IPS-18c (cell line): ENCODE measurements around the gene PRPS1L1.

Experiments
- H3K4me3 ChIP-seq: 2 replicates; pipeline ENCODE4 v1.7.0; 2013; ENCODE audit warnings: low read depth, mild to moderate bottlenecking, low read length, moderate library complexity; ENCODE audit not compliant: insufficient read depth
- H3K9me3 ChIP-seq: one replicate; pipeline ENCODE4 v1.6.1; 2013; ENCODE audit warnings: mild to moderate bottlenecking, low read length, moderate library complexity; ENCODE audit not compliant: control insufficient read depth, insufficient read depth

PRPS1L1 gene

DNA sequence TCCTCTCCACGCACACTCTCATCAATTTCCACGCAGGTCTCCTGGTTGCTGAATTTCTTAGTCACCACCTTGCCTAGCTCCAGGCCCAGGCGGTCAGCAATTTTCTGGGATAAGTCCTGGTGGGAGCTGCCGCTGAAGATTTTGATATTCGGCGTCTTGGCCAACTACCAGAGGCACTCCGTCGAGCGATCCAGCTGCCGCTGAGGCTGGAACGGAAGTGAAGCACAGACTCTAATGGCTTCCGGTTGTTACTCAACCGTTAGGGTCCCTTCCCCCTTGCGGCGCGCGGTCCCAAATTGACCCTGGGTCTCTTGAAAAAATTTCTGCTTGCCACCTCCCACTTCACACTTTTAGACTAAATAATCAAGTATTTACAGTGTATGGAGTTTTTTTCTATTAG is at the start of gene PRPS1L1:
Gene PRPS1L1, minus strand, starts transcription at position 219 of the 400 bp plus-strand sequence.
- Histone ChIP-seq H3K9me3 (no peaks in the 10 kb centered on the region), H3K4me3 (no peak within 1 kb of the TSS)

DNA sequence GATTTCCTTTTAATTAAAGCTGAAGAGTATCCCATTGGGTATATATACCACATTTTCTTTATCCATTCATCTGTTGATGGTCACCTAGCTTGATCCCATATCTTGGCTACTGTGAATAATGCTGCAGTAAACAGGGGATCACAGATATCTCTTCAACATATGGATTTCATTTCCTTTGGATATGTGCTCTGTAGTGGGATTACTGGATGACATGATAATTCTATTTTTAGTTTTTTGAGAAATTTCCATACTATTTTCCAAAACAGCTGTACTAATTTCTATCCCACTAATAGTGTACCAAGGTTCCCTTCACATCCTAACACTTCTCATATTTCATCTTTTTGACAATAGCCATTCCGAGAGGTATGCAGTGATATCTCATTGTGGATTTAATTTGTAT is 48.8 kb upstream of the PRPS1L1 start:
- Histone ChIP-seq H3K4me3 (no peak overlapping the region), H3K9me3 (no peaks in the 10 kb centered on the region)

GRCh38 chr7:18068745-18069144 is 41.1 kb upstream of the PRPS1L1 start:
- H3K9me3 ChIP-seq, result no peaks in the 10 kb centered on the region
- H3K4me3 ChIP-seq, result no peak overlapping the region

- H3K4me3 ChIP-seq, result no peak overlapping the region
- H3K9me3 ChIP-seq, result no peaks in the 10 kb centered on the region
Measured at GRCh38 chr7:18064242-18064838, 36.7 kb upstream of the PRPS1L1 start.

DNA sequence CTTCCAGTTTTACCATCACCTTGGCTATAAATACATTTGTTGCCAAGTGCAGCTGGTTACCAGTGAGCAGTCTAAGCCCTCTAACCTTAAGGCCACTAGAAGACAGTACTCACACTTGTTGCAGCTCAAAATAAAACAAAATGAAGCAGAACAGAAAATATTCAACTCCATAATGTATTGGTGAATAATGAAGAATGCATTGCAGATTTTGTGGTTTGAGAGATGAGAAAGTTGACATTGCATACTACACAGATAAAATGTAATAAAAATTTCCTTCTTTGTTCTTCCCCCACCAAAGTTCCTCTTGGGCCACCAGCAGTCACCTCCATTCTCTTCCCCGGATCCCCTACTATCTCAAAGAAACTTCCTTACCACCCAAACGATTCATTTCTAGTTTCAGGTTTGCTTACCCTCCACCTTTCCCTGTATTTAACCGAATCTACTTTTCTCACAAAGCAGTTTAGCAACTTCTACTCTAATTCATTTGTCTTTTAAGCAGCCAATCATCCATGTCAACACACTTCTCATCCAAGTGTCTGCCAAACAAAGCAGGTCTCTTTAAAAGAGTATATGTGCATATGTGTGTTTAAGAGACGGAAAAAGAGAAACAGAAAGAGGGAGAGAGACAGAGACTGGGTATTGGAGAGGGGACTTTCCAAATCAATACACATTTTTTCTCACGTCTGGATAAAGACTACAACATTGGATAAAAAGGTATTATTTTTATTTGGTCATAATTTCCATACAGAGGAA is 35.7 kb upstream of the PRPS1L1 start:
- no peak overlapping the region for H3K4me3 ChIP-seq
- H3K9me3 ChIP-seq, result no peaks in the 10 kb centered on the region

- Histone ChIP-seq H3K4me3 (no peak overlapping the region), H3K9me3 (no peaks in the 10 kb centered on the region)
Measured at GRCh38 chr7:18059171-18059570, 31.5 kb upstream of the PRPS1L1 start.

GRCh38 chr7:18053941-18054340 is 26.3 kb upstream of the PRPS1L1 start:
- H3K9me3 ChIP-seq, result no peaks in the 10 kb centered on the region
- H3K4me3 ChIP-seq, result no peak overlapping the region

DNA sequence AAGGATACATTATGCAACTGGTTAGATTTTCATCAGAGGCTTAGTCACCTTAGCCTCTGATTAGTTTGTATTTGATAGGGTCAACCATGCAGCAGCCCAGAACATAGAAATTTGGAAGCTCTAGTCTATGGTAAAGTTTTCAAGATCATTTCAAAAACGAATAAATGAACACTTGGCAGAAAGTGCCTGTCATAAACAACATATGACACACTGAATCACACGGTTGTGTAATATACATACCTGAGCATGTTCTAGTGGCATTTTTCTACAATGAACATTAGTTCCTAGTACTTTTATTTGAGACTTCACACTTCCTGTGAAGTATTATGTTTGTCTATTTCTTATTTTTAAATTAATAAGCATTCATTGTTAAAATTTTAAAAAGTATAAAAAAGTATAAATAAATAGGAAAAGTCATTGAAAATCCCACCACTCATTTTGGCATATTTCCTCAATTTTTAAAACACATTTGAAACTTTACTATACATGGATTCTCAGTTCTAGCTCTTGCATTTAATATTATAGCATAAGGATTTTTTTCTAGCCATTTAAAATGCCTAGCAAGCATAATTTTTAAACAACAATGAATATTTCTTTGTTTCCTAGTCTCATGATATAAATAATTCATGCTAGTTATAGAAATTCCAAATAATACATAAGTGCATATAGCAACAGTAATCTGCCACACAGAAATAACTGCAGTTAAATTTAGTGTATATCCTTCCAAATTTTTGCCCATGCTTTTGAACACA is 25.7 kb upstream of the PRPS1L1 start:
- no peaks in the 10 kb centered on the region for H3K9me3 ChIP-seq

GRCh38 chr7:18049262-18049661 is 21.6 kb upstream of the PRPS1L1 start:
- Histone ChIP-seq H3K9me3 (no peaks in the 10 kb centered on the region), H3K4me3 (no peak overlapping the region)

More for the DNA sequence above, 25.7 kb upstream of the PRPS1L1 start:
- no peak overlapping the region for H3K4me3 ChIP-seq

DNA sequence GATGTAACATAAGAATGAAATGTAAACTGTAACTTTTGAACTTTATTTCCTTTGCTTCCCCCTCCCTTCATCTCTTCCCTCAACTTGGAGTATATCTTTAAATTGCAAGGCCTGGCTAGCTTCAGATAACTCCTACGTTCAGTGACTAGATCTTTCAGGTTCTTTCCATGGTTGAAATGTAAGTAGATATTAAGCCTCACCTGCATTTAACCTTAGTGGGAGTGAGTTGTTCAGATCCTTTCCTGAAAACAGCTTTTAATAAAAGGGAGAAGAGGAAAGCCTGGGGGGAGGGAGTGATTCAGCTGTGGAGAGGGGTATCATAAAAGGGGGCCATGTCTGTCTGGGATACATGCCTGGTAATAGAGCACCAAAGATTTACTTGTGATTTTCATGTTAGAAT is 19.0 kb upstream of the PRPS1L1 start:
- Histone ChIP-seq H3K4me3 (no peak overlapping the region), H3K9me3 (no peaks in the 10 kb centered on the region)

DNA sequence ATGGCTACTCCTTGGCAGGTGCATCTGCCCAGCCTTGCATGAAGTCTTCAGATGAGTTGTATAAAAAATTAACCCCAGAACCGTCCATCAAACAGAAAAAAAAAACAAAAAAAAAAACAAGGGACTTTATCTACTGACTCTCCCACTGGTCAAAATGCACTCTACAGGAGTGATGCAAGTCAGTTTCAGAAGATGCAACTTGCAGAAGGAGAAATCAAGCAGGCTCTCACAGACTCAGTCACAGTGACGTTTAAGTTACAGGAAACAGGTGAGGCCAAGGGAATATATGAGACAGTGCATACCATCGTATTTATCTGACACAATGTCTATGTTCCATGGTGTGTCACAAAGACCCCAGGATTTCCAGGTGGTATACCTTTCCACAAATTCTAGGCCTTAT is 17.5 kb upstream of the PRPS1L1 start:
- H3K9me3 ChIP-seq, result no peaks in the 10 kb centered on the region

DNA sequence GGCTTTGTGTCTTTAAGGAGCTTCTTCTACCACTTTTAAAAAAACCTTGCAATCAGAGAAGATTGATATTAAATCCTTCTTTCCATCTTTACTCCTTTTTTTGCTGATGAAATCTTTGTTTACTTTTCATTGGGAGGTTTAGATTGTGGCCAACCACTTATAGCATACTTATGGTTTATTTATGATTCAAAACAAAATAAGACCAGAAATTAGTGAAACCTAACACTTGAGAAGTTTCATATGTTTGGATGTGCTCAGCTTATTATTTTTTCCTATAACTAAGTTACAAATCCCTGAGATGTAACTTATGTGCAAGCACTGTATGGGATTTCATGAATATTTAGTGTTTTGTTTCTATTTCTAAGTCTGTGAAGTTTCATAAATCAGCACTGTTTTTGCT is 13.5 kb upstream of the PRPS1L1 start:
- H3K4me3 ChIP-seq, result no peak overlapping the region

More for the DNA sequence above, 17.5 kb upstream of the PRPS1L1 start:
- no peak overlapping the region for H3K4me3 ChIP-seq

GRCh38 chr7:18040196-18040595 is 12.6 kb upstream of the PRPS1L1 start:
- Histone ChIP-seq H3K9me3 (no peaks in the 10 kb centered on the region), H3K4me3 (no peak overlapping the region)

More for the DNA sequence above, 13.5 kb upstream of the PRPS1L1 start:
- no peaks in the 10 kb centered on the region for H3K9me3 ChIP-seq

DNA sequence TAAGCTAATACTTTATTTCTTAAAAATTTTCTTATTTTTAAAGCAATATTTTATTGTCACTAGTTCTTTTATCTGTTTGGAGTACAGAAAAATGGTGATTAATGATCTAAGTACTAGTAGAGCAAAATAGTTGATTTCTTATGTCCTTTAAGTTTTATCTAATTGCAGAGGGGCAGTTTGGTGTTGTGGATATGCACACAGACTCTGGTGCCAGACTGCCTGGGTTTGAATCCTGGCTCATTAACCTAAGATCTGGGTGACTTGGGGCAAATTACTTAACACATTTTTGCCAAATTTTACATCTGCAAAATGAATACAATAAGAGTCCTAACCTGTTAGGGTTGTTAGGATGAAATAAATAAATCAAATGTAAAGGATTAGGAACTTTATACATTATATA is 10.7 kb upstream of the PRPS1L1 start:
- Histone ChIP-seq H3K4me3 (no peak overlapping the region), H3K9me3 (no peaks in the 10 kb centered on the region)

DNA sequence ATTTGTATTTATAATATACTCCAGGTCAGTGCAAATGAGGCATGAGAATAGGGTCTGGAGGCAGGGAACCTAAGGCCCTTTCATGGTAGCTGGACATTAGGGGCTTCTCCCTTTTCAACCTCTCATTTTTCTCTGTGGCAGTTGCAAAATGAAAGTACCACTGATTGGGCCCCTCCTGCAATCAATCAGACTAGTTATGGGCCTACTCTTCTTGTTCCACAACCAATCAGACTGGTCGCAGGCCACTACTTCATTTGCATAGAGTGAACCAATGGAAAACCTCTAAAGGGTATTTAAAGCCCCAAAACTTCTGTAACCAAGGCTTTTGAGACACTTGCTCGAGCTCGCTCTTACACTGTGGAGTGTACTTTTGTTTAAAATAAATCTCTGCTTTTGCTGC is 10.0 kb upstream of the PRPS1L1 start:
- Histone ChIP-seq H3K9me3 (no peaks in the 10 kb centered on the region), H3K4me3 (no peak overlapping the region)

- Histone ChIP-seq H3K4me3 (no peak overlapping the region), H3K9me3 (no peaks in the 10 kb centered on the region)
Measured at GRCh38 chr7:18036783-18037182, 9.1 kb upstream of the PRPS1L1 start.

GRCh38 chr7:18030758-18031157 is 3.1 kb upstream of the PRPS1L1 start:
- no peak overlapping the region for H3K4me3 ChIP-seq
- no peaks in the 10 kb centered on the region for H3K9me3 ChIP-seq

GRCh38 chr7:18020138-18020715 is 7.4 kb downstream of the PRPS1L1 start:
- Histone ChIP-seq H3K4me3 (no peak overlapping the region), H3K9me3 (no peaks in the 10 kb centered on the region)
